OCI-LY1 (cell line): ENCODE data around the gene B9D1.

Experiments
- CTCF ChIP-seq: fragments of 200-600 bp; sonication (generic), shearing (Covaris generic); IDR thresholded peaks from 2 replicates; pipeline ENCODE4 v1.5.1; 2017; ENCODE audit warnings: mild to moderate bottlenecking, antibody characterized with exemption, low read length, moderate library complexity, mixed read lengths
- EZH2 ChIP-seq: fragments of 200-600 bp; sonication (generic), shearing (Covaris generic); IDR thresholded peaks from 2 replicates; pipeline ENCODE4 v1.8.0; 2017; ENCODE audit warnings: borderline replicate concordance, mixed run types, mild to moderate bottlenecking, antibody characterized with exemption, low read length, moderate library complexity, mixed read lengths

GRCh38 chr17:19313066-19313745, 49.3 kb downstream of the B9D1 start:
- TF ChIP-seq CTCF = no peak
- no peak for TF ChIP-seq EZH2
